HFFc6 (cell line): ENCODE data around the gene FBN3. TPM values are rescaled to one million over a fixed set of nuclear protein-coding genes. Genes with fewer than 3 reads are reported as not detected.

Experiments
- DNase-seq: peaks from one replicate; pipeline ENCODE4 v3.0.0-alpha.2; 2018
- H3K27ac Mint-ChIP-seq: 2 replicates; pipeline ENCODE4 v1.8.0; 2020; ENCODE audit warnings: mild to moderate bottlenecking, mixed read lengths
- H3K27me3 Mint-ChIP-seq: 2 replicates; pipeline ENCODE4 v1.8.0; 2021; ENCODE audit warnings: mild to moderate bottlenecking, moderate library complexity, mixed read lengths; ENCODE audit not compliant: insufficient read depth
- H3K36me3 Mint-ChIP-seq: 2 replicates; pipeline ENCODE4 v1.8.0; 2021; ENCODE audit warnings: low read depth, mixed read lengths
- H3K4me1 Mint-ChIP-seq: 2 replicates; pipeline ENCODE4 v1.8.0; 2020; ENCODE audit warnings: low read depth, mixed read lengths
- H3K4me3 Mint-ChIP-seq: 2 replicates; pipeline ENCODE4 v1.8.0; 2020; ENCODE audit warnings: mild to moderate bottlenecking, moderate library complexity, mixed read lengths
- H3K9me3 Mint-ChIP-seq: 2 replicates; pipeline ENCODE4 v1.8.0; 2020; ENCODE audit warnings: mild to moderate bottlenecking, mixed read lengths
- total RNA-seq, 6 experiments: library from RNA; stranded (reverse); fragmentation: NEBNext Ultra II Directional; extraction: Animal tissue kit (Norgen Biotek cat#: 25700); gene quantifications; 2 replicates in 1 of 6; 3 replicates in 5 of 6; pipeline ENCODE4 v1.2.3, GENCODE V29; 2021
- TF ChIP-seq, protein P1 (sequence below): fragments of 200-600 bp; sonication (generic); IDR thresholded peaks from 2 replicates; pipeline ENCODE4 v1.5.0; 2021; ENCODE audit warnings: antibody characterized with exemption, mild to moderate bottlenecking

The FBN3 gene
- total RNA-seq, 6 experiments from 2014 or later = not detected

DNA sequence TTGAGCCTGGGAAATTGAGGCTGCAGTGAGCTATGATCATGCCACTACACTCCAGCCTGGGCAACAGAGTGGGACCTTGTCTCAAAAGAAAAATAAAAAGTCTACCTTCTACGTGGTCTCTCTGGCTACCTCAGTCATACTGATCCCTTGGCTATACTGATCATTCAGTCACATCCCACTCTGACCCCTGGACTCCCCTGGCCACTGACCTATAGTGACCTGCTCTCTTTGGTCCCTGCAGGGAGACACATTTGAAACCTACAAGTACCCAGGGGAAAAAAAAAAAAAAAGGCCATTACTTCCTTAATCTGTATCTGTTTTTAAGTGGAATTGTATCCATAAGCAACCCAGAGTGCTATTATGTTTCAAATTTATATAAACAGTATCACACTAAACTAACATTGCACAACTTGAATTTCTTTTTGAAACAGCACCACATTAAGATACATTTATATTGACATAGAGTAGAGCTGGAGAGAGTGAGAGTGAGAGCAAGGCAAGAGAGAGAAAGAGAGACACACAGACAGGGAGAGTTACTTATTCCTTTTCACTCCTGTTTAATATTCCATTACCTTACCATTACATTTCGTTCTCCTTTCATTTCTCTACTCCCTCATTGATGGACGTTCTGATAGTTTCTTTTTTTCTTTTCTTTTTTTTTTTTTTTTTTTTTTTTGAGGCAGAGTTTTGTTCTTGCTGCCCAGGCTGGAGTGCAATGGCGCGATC lies 36.1 kb upstream of the FBN3 start:
- no peaks in the 10 kb centered on the region for H3K9me3 Mint-ChIP-seq
- H3K4me1 Mint-ChIP-seq = no peaks in the 10 kb centered on the region
- no peaks in the 10 kb centered on the region for H3K36me3 Mint-ChIP-seq
- DNase-seq = no peak
- TF ChIP-seq, protein P1, sequence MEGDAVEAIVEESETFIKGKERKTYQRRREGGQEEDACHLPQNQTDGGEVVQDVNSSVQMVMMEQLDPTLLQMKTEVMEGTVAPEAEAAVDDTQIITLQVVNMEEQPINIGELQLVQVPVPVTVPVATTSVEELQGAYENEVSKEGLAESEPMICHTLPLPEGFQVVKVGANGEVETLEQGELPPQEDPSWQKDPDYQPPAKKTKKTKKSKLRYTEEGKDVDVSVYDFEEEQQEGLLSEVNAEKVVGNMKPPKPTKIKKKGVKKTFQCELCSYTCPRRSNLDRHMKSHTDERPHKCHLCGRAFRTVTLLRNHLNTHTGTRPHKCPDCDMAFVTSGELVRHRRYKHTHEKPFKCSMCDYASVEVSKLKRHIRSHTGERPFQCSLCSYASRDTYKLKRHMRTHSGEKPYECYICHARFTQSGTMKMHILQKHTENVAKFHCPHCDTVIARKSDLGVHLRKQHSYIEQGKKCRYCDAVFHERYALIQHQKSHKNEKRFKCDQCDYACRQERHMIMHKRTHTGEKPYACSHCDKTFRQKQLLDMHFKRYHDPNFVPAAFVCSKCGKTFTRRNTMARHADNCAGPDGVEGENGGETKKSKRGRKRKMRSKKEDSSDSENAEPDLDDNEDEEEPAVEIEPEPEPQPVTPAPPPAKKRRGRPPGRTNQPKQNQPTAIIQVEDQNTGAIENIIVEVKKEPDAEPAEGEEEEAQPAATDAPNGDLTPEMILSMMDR = no peak
- no peak overlapping the region for H3K27ac Mint-ChIP-seq
- H3K4me3 Mint-ChIP-seq = no peak overlapping the region
- H3K27me3 Mint-ChIP-seq = peaks cover 35% of the 10 kb centered on the region

DNA sequence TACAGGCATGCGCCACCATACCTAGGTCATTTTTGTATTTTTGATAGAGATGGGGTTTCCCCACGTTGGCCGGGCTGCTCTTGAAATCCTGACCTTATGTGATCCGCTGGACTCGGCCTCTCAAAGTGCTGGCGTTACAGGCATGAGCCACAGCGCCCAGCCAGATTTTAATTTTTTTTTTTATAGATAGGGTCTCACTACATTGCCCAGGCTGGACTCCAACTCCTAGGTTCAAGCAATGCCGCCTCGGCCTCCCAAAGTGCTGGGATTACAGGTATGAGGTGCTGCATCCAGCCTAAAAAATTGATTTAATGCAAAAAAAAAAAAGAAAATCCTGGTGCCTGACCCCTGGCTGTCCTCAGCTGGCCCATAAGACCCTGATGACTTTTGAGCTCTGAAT lies 34.9 kb upstream of the FBN3 start:
- Mint-ChIP-seq H3K27ac (no peak overlapping the region), H3K9me3 (no peaks in the 10 kb centered on the region), H3K4me1 (no peaks in the 10 kb centered on the region), H3K27me3 (peaks cover 31% of the 10 kb centered on the region), H3K4me3 (no peak overlapping the region), H3K36me3 (no peaks in the 10 kb centered on the region)
- no peak for DNase-seq
- TF ChIP-seq, protein P1 = no peak

DNA sequence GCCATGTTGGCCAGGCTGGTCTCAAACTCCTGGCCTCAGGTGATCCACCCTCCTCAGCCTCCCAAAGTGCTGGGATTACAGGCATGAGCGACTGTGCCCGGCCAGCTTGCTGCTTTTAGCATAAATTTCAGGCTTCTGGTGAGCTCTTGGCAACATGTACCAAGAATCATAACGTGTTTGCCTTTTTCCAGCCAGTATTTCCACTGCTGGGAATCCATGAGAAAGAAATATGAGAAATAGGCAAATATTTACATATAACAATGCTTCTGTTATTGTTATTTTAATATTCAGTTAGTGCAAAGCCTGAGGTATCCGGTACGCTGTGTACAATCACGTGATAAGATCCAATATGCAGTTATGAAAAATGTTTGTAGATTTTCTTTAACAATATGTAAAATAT lies 30.6 kb upstream of the FBN3 start:
- Mint-ChIP-seq H3K4me1 (no peaks in the 10 kb centered on the region), H3K4me3 (no peak overlapping the region), H3K27ac (no peak overlapping the region), H3K36me3 (no peaks in the 10 kb centered on the region), H3K27me3 (peaks cover 18% of the 10 kb centered on the region), H3K9me3 (no peaks in the 10 kb centered on the region)
- DNase-seq = no peak
- TF ChIP-seq, protein P1 = no peak

DNA sequence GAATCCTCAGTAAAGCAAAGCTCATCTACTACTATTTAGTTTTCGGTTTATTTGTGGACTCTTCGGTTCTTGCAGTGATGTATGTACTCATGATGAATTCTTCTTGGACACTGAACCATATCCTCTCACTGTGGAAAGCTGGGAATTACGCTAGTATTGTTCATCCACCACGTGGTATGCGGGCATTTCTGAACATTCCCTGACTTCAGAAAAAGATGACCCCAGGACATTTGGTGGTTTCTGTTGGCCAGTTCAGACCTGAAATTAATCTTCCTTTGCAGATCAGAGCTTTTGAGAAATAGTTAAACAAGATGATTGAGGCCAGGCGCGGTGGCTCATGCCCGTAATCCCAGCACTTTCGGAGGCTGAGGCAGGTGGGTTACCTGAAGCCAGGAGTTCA lies 25.3 kb upstream of the FBN3 start:
- DNase-seq = peak; percentile 6
- Mint-ChIP-seq H3K36me3 (no peaks in the 10 kb centered on the region), H3K4me1 (no peaks in the 10 kb centered on the region), H3K4me3 (no peak overlapping the region), H3K27me3 (peaks cover 9% of the 10 kb centered on the region; the same call in 1 of the 2 replicates), H3K27ac (no peak overlapping the region), H3K9me3 (no peaks in the 10 kb centered on the region)
- TF ChIP-seq, protein P1 = no peak

DNA sequence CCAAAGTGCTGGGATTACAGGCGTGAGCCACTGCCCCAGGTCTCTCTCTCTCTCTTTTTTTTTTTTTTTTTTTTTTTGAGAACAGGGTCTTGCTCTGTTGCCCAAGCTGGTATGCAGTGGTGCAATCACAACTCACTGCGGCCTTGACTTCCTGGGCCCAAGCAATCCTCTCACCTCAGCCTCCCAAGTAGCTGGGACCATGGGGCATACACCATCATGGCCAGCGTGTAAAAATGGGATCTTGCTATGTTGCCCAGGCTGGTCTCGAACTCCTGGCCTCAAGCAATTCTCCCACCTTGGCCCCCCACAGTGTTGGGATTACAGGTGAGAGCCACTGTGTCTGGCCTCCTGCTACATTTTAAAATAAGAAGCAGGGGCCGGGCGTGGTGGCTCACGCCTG lies 19.1 kb upstream of the FBN3 start:
- H3K4me3 Mint-ChIP-seq = no peak overlapping the region
- TF ChIP-seq, protein P1 = no peak
- no peak for DNase-seq

More for the DNA sequence above, 19.1 kb upstream of the FBN3 start:
- Mint-ChIP-seq H3K27me3 (peaks cover 19% of the 10 kb centered on the region), H3K36me3 (no peaks in the 10 kb centered on the region), H3K4me1 (peaks cover 5% of the 10 kb centered on the region), H3K27ac (no peak overlapping the region), H3K9me3 (no peaks in the 10 kb centered on the region)
